HG03159 (cell line): ENCODE results near the gene IDE.
A peak's percentile ranks its signal among the peaks of the same experiment; 100 is the strongest.

ENCODE experiments used
- ATAC-seq: cut with Tn5 transposase; IDR thresholded peaks from one replicate; pipeline ENCODE4 v1.9.1; 2021; ENCODE audit warnings: mild to moderate bottlenecking, moderate library complexity; ENCODE audit not compliant: unreplicated experiment

Gene IDE

GRCh38 chr10:92567952-92568600 is 5.8 kb downstream of the IDE start:
- no peak for ATAC-seq

- no peak for ATAC-seq
These were observed 11.5 kb downstream of the IDE start for GRCh38 chr10:92562424-92562823.

GRCh38 chr10:92559046-92559445 is 14.8 kb downstream of the IDE start:
- no peak for ATAC-seq

- ATAC-seq, result no peak
These were observed 19.9 kb downstream of the IDE start for GRCh38 chr10:92553959-92554358.

- ATAC-seq, result no peak
These were observed 21.6 kb downstream of the IDE start for GRCh38 chr10:92552310-92552709.

- no peak for ATAC-seq
These were observed 23.0 kb downstream of the IDE start for GRCh38 chr10:92550924-92551323.

GRCh38 chr10:92547676-92548075 is 26.2 kb downstream of the IDE start:
- no peak for ATAC-seq

- ATAC-seq, result no peak
These were observed 28.3 kb downstream of the IDE start for GRCh38 chr10:92545556-92545955.

GRCh38 chr10:92544296-92544695 is 29.6 kb downstream of the IDE start:
- ATAC-seq, result no peak

- no peak for ATAC-seq
These were observed 31.4 kb downstream of the IDE start for GRCh38 chr10:92542458-92542857.

GRCh38 chr10:92541583-92541982 is 32.3 kb downstream of the IDE start:
- ATAC-seq, result no peak

- no peak for ATAC-seq
These were observed 35.5 kb downstream of the IDE start for GRCh38 chr10:92538231-92538958.

- no peak for ATAC-seq
These were observed 42.9 kb downstream of the IDE start for GRCh38 chr10:92530891-92531535.

- ATAC-seq, result no peak
These were observed 43.5 kb downstream of the IDE start for GRCh38 chr10:92530421-92530820.

- no peak for ATAC-seq
These were observed 46.2 kb downstream of the IDE start for GRCh38 chr10:92527716-92528115.

- no peak for ATAC-seq
These were observed 50.3 kb downstream of the IDE start for GRCh38 chr10:92523639-92524038.

GRCh38 chr10:92517034-92517655 is 56.7 kb downstream of the IDE start:
- peak; percentile 63 for ATAC-seq

GRCh38 chr10:92508866-92509265 is 65.0 kb downstream of the IDE start:
- ATAC-seq, result no peak

- no peak for ATAC-seq
These were observed 67.6 kb downstream of the IDE start for GRCh38 chr10:92506336-92506735.

GRCh38 chr10:92505044-92505443 is 68.8 kb downstream of the IDE start:
- ATAC-seq, result no peak

- no peak for ATAC-seq
These were observed 71.5 kb downstream of the IDE start for GRCh38 chr10:92502296-92502808.
